ENCODE results near the gene CNGB1. TPM values are rescaled to one million over a fixed set of nuclear protein-coding genes. Genes with fewer than 3 reads are reported as not detected.
"Not testable (repeated sequence)": the region's sequence is repeated elsewhere in the genome, so short reads cannot be mapped to it uniquely, and the experiment has no call there.

Gene CNGB1
- total and polyA plus RNA-seq, 4 donors: under 0.01 TPM; not detected in 2

GRCh38 chr16:57918444-57918843, 52.5 kb downstream of the CNGB1 start:
- 89% methylated on average over 3 of the region's 3 CpGs for WGBS
- TF ChIP-seq FOXA1 (IDR thresholded peaks at IDR 0.05): no peak
- TF ChIP-seq MAX (IDR thresholded peaks at IDR 0.05): no peak
- no peak for TF ChIP-seq RXRA (IDR thresholded peaks at IDR 0.05)
- TF ChIP-seq HNF4G (IDR thresholded peaks at IDR 0.05): no peak
- no peak for TF ChIP-seq NR2F2 (IDR thresholded peaks at IDR 0.05)
- no peak for TF ChIP-seq YY1 (IDR thresholded peaks at IDR 0.05)
- no peak for TF ChIP-seq HNF4A (conservative IDR thresholded peaks at IDR 0.05)
- TF ChIP-seq GABPA (IDR thresholded peaks at IDR 0.05 in 1 of 2, conservative IDR thresholded peaks at IDR 0.05 in 1 of 2): no peak
- TF ChIP-seq ZBTB33 (IDR thresholded peaks at IDR 0.05): no peak
- no peak for TF ChIP-seq EGR1 (IDR thresholded peaks at IDR 0.05; ENCODE audit: low read depth in 2 of 2)
- no peak for TF ChIP-seq TAF1 (conservative IDR thresholded peaks at IDR 0.05)
- TF ChIP-seq, protein P1, sequence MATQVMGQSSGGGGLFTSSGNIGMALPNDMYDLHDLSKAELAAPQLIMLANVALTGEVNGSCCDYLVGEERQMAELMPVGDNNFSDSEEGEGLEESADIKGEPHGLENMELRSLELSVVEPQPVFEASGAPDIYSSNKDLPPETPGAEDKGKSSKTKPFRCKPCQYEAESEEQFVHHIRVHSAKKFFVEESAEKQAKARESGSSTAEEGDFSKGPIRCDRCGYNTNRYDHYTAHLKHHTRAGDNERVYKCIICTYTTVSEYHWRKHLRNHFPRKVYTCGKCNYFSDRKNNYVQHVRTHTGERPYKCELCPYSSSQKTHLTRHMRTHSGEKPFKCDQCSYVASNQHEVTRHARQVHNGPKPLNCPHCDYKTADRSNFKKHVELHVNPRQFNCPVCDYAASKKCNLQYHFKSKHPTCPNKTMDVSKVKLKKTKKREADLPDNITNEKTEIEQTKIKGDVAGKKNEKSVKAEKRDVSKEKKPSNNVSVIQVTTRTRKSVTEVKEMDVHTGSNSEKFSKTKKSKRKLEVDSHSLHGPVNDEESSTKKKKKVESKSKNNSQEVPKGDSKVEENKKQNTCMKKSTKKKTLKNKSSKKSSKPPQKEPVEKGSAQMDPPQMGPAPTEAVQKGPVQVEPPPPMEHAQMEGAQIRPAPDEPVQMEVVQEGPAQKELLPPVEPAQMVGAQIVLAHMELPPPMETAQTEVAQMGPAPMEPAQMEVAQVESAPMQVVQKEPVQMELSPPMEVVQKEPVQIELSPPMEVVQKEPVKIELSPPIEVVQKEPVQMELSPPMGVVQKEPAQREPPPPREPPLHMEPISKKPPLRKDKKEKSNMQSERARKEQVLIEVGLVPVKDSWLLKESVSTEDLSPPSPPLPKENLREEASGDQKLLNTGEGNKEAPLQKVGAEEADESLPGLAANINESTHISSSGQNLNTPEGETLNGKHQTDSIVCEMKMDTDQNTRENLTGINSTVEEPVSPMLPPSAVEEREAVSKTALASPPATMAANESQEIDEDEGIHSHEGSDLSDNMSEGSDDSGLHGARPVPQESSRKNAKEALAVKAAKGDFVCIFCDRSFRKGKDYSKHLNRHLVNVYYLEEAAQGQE (IDR thresholded peaks at IDR 0.05): no peak
- TF ChIP-seq RAD21 (IDR thresholded peaks at IDR 0.05): no peak
- no peak for TF ChIP-seq SP1 (IDR thresholded peaks at IDR 0.05)
- no peak for TF ChIP-seq FOXA2 (IDR thresholded peaks at IDR 0.05)
- TF ChIP-seq, protein P2, sequence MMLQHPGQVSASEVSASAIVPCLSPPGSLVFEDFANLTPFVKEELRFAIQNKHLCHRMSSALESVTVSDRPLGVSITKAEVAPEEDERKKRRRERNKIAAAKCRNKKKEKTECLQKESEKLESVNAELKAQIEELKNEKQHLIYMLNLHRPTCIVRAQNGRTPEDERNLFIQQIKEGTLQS (IDR thresholded peaks at IDR 0.05): no peak

GRCh38 chr16:57917929-57918328, 53.0 kb downstream of the CNGB1 start:
- not testable (repeated sequence) for H3K9me3 ChIP-seq (ENCODE audit: control insufficient read depth in 4 of 4, low read length in 3 of 4); H3K9ac ChIP-seq (ENCODE audit: low read depth in 1 of 2, low read length in 2 of 2); H3K27me3 ChIP-seq (ENCODE audit: control insufficient read depth in 4 of 4, insufficient read depth in 4 of 4, low read length in 3 of 4); H3K4me3 ChIP-seq (ENCODE audit: low read depth in 1 of 3, low read length in 3 of 3); DNase-seq (ENCODE audit: low spot score); H3K36me3 ChIP-seq (ENCODE audit: control insufficient read depth in 4 of 4, insufficient read depth in 3 of 4, low read depth in 1 of 4, low read length in 3 of 4); H3K27ac ChIP-seq (ENCODE audit: low read depth in 1 of 2, low read length in 2 of 2); H3K4me1 ChIP-seq (ENCODE audit: control insufficient read depth in 4 of 4, insufficient read depth in 4 of 4, low read length in 3 of 4)

More at GRCh38 chr16:57918444-57918843, 52.5 kb downstream of the CNGB1 start:
- DNase-seq (ENCODE audit: low spot score): no peak
- no peaks in the 10 kb centered on the region for H3K27me3 ChIP-seq (ENCODE audit: control insufficient read depth in 4 of 4, insufficient read depth in 4 of 4, low read length in 3 of 4)
- no peaks in the 10 kb centered on the region for H3K9me3 ChIP-seq (ENCODE audit: control insufficient read depth in 4 of 4, low read length in 3 of 4)
- H3K36me3 ChIP-seq (ENCODE audit: control insufficient read depth in 4 of 4, insufficient read depth in 3 of 4, low read depth in 1 of 4, low read length in 3 of 4): no peaks in the 10 kb centered on the region
- H3K27ac ChIP-seq (ENCODE audit: low read depth in 1 of 2, low read length in 2 of 2): no peak overlapping the region
- no peaks in the 10 kb centered on the region for H3K4me1 ChIP-seq (ENCODE audit: control insufficient read depth in 4 of 4, insufficient read depth in 4 of 4, low read length in 3 of 4)
- no peak overlapping the region for H3K9ac ChIP-seq (ENCODE audit: low read depth in 1 of 2, low read length in 2 of 2)
- H3K4me3 ChIP-seq (ENCODE audit: low read depth in 1 of 3, low read length in 3 of 3): no peak overlapping the region

- H3K27me3 ChIP-seq (ENCODE audit: control insufficient read depth in 4 of 4, insufficient read depth in 4 of 4, low read length in 3 of 4); H3K9ac ChIP-seq (ENCODE audit: low read depth in 1 of 2, low read length in 2 of 2); DNase-seq (ENCODE audit: low spot score); H3K4me1 ChIP-seq (ENCODE audit: control insufficient read depth in 4 of 4, insufficient read depth in 4 of 4, low read length in 3 of 4); H3K9me3 ChIP-seq (ENCODE audit: control insufficient read depth in 4 of 4, low read length in 3 of 4); H3K4me3 ChIP-seq (ENCODE audit: low read depth in 1 of 3, low read length in 3 of 3); H3K27ac ChIP-seq (ENCODE audit: low read depth in 1 of 2, low read length in 2 of 2); H3K36me3 ChIP-seq (ENCODE audit: control insufficient read depth in 4 of 4, insufficient read depth in 3 of 4, low read depth in 1 of 4, low read length in 3 of 4): not testable (repeated sequence)
- WGBS: 98% methylated on average over 2 of the region's 2 CpGs
Observed at GRCh38 chr16:57917489-57917888, 53.4 kb downstream of the CNGB1 start.

Measured in liver (tissue), 9 donors.